ENCODE measurements around the gene LTBP3.

DNA sequence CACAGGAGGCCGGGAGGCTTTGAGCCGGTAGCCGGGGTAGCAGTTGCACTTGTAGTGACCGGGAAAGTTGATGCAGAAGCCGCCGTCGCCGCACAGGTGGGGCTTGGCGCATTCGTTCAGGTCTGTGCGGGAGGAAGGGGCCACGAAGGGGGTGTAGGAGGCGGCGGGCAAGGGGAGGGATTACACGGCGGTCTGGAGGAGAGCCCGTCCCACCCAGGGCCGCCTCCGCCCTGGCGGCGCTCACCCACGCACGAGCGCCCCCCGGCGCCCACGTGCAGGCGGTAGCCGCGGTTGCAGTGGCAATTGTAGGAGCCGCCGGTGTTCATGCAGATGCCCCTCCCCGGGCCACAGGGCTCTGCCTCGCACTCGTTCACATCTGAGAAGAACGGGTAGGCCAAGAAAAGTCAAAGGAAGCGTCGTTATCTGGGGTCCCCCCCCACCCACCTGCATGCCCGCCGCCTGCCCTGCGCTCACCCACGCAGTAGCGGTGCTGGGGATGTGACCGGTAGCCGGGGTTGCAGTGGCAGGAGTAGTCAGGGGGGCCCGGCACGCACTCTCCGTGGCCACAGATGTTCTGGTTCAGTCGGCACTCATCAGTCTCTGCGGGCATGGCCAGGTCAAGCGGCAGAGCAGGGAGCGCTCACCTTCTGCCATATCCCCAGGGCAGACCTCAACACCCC is 10.6 kb downstream of the LTBP3 start:
- TF ChIP-seq POLR2A (IDR thresholded peaks at IDR 0.05) = no peak
- no peak for TF ChIP-seq CTCF (IDR thresholded peaks at IDR 0.05)
- TF ChIP-seq EP300 (IDR thresholded peaks at IDR 0.05; ENCODE audit: low read depth) = no peak
- TF ChIP-seq POLR2AphosphoS5 (IDR thresholded peaks at IDR 0.05) = no peak

Data from transverse colon (tissue), 4 donors.